AG09319 (cell line): Measurements from ENCODE around the gene MAMDC2.

Source experiments
- DNase-seq: peaks from one replicate; pipeline ENCODE4 v3.0.0-alpha.2; 2010; ENCODE audit warnings: low read depth; ENCODE audit errors: extremely low read depth
- CTCF ChIP-seq: IDR thresholded peaks from 2 replicates; pipeline ENCODE4 v1.5.1; 2011; ENCODE audit warnings: low read depth, mild to moderate bottlenecking, inconsistent platforms, low read length, moderate library complexity

Gene MAMDC2

GRCh38 chr9:70064496-70064895, 20.8 kb downstream of the MAMDC2 start:
- no peak for TF ChIP-seq CTCF

GRCh38 chr9:70065572-70065971, 21.9 kb downstream of the MAMDC2 start:
- TF ChIP-seq CTCF: no peak
- DNase-seq: no peak

More at GRCh38 chr9:70064496-70064895, 20.8 kb downstream of the MAMDC2 start:
- DNase-seq: no peak

- DNase-seq: no peak
- TF ChIP-seq CTCF: no peak
Observed at GRCh38 chr9:70066418-70066817, 22.8 kb downstream of the MAMDC2 start.

GRCh38 chr9:70066874-70067273, 23.2 kb downstream of the MAMDC2 start:
- no peak for DNase-seq
- TF ChIP-seq CTCF: no peak

- no peak for TF ChIP-seq CTCF
Observed at GRCh38 chr9:70069704-70070103, 26.1 kb downstream of the MAMDC2 start.

GRCh38 chr9:70073193-70073592, 29.5 kb downstream of the MAMDC2 start:
- no peak for TF ChIP-seq CTCF
- no peak for DNase-seq

More at GRCh38 chr9:70069704-70070103, 26.1 kb downstream of the MAMDC2 start:
- no peak for DNase-seq

- TF ChIP-seq CTCF: no peak
- no peak for DNase-seq
Observed at GRCh38 chr9:70073756-70074155, 30.1 kb downstream of the MAMDC2 start.

- DNase-seq: no peak
- no peak for TF ChIP-seq CTCF
Observed at GRCh38 chr9:70076678-70077077, 33.0 kb downstream of the MAMDC2 start.
